ENCODE measurements around the gene ZNG1A. TPM values are rescaled to one million over a fixed set of nuclear protein-coding genes. Genes with fewer than 3 reads are reported as not detected.
A peak's percentile ranks its signal among the peaks of the same experiment; 100 is the strongest.

The ZNG1A gene
- total and polyA plus RNA-seq, 9 of the 15 experiments (the other 6 are each of a cell fraction or from before 2014, with no cell fraction given): 20.7 to 90.6 (median 41.7) TPM

DNA sequence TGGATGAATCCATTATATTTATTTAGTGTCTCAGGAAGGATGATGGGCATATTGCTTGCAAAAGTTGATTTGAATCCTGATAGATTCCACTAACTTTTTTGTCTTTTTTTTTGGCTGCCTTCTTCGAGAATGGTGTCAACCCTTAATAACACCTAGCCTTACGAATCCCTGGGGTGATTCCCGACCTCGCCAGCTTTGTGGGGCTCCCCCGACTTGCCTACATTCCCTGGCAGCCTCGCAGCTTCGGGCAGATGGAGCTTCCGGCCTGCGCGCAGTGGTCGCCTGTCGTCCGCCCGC lies 35.4 kb upstream of the ZNG1A start (continued):
- TF ChIP-seq, protein P1, sequence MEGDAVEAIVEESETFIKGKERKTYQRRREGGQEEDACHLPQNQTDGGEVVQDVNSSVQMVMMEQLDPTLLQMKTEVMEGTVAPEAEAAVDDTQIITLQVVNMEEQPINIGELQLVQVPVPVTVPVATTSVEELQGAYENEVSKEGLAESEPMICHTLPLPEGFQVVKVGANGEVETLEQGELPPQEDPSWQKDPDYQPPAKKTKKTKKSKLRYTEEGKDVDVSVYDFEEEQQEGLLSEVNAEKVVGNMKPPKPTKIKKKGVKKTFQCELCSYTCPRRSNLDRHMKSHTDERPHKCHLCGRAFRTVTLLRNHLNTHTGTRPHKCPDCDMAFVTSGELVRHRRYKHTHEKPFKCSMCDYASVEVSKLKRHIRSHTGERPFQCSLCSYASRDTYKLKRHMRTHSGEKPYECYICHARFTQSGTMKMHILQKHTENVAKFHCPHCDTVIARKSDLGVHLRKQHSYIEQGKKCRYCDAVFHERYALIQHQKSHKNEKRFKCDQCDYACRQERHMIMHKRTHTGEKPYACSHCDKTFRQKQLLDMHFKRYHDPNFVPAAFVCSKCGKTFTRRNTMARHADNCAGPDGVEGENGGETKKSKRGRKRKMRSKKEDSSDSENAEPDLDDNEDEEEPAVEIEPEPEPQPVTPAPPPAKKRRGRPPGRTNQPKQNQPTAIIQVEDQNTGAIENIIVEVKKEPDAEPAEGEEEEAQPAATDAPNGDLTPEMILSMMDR (IDR thresholded peaks at IDR 0.05 in 2 of 3, conservative IDR thresholded peaks at IDR 0.05 in 1 of 3; ENCODE audit: insufficient read depth in 2 of 3, low read depth in 1 of 3, low read length in 3 of 3): no peak
- TF ChIP-seq FOXK1 (CRISPR knock-in tag; IDR thresholded peaks at IDR 0.05; ENCODE audit: borderline replicate concordance): no peak
- TF ChIP-seq TCF7L2 (IDR thresholded peaks at IDR 0.05; ENCODE audit: low read depth, low read length): no peak
- TF ChIP-seq ETV1 (tag; conservative IDR thresholded peaks at IDR 0.05; ENCODE audit: low read depth): peak; percentile 56
- TF ChIP-seq, protein P2, sequence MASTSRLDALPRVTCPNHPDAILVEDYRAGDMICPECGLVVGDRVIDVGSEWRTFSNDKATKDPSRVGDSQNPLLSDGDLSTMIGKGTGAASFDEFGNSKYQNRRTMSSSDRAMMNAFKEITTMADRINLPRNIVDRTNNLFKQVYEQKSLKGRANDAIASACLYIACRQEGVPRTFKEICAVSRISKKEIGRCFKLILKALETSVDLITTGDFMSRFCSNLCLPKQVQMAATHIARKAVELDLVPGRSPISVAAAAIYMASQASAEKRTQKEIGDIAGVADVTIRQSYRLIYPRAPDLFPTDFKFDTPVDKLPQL (IDR thresholded peaks at IDR 0.05; ENCODE audit: extremely low read depth, insufficient read length): no peak
- TF ChIP-seq SAP30 (IDR thresholded peaks at IDR 0.05; ENCODE audit: borderline replicate concordance, insufficient read depth, low read depth, low read length, poor library complexity, severe bottlenecking): peak; percentile 11
- TF ChIP-seq, protein P3, sequence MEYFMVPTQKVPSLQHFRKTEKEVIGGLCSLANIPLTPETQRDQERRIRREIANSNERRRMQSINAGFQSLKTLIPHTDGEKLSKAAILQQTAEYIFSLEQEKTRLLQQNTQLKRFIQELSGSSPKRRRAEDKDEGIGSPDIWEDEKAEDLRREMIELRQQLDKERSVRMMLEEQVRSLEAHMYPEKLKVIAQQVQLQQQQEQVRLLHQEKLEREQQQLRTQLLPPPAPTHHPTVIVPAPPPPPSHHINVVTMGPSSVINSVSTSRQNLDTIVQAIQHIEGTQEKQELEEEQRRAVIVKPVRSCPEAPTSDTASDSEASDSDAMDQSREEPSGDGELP (CRISPR knock-in tag; IDR thresholded peaks at IDR 0.05; ENCODE audit: borderline replicate concordance): no peak
- no peak for TF ChIP-seq ZNF436 (CRISPR knock-in tag; IDR thresholded peaks at IDR 0.05)
- TF ChIP-seq, protein P4, sequence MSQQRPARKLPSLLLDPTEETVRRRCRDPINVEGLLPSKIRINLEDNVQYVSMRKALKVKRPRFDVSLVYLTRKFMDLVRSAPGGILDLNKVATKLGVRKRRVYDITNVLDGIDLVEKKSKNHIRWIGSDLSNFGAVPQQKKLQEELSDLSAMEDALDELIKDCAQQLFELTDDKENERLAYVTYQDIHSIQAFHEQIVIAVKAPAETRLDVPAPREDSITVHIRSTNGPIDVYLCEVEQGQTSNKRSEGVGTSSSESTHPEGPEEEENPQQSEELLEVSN (IDR thresholded peaks at IDR 0.05; ENCODE audit: borderline replicate concordance in 1 of 2, extremely low read depth in 1 of 2, insufficient read depth in 1 of 2, insufficient read length in 1 of 2, low read depth in 1 of 2, low read length in 1 of 2, poor library complexity in 1 of 2, severe bottlenecking in 1 of 2): peak; percentile 46 to 75
- no peak for TF ChIP-seq PREB (CRISPR knock-in tag; IDR thresholded peaks at IDR 0.05)
- 0 out of 2 replicates have a peak, but pooled peaks have one; percentile 29 for TF ChIP-seq ZNF232 (CRISPR knock-in tag; IDR thresholded peaks at IDR 0.05)
- TF ChIP-seq TRIM24 (IDR thresholded peaks at IDR 0.05): no peak
- no peak for TF ChIP-seq BRD9 (IDR thresholded peaks at IDR 0.05; ENCODE audit: low read depth, partially characterized antibody)
- no peak for TF ChIP-seq ZNF740 (CRISPR knock-in tag; IDR thresholded peaks at IDR 0.05)
- no peak for TF ChIP-seq ZNF740 (tag; IDR thresholded peaks at IDR 0.05)
- no peak for TF ChIP-seq ZNF589 (CRISPR knock-in tag; IDR thresholded peaks at IDR 0.05; ENCODE audit: low read depth)
